Neural progenitor cell (in vitro differentiated cells): Measurements from ENCODE around the gene ETV7. TPM values are rescaled to one million over a fixed set of nuclear protein-coding genes. Genes with fewer than 3 reads are reported as not detected.

Experiments
- DNase-seq: peaks from one replicate; pipeline ENCODE4 v3.0.0-alpha.2; 2016; ENCODE audit warnings: low spot score
- H2AFZ ChIP-seq: fragments of 200-600 bp; sonication (generic); replicated peaks from 2 replicates; pipeline ENCODE4 v1.6.1; 2016; ENCODE audit warnings: antibody characterized with exemption
- H3F3A ChIP-seq: fragments of 200-600 bp; sonication (generic); 2 replicates; pipeline ENCODE4 v1.6.1; 2016; ENCODE audit warnings: antibody characterized with exemption, low read depth
- H3K27ac ChIP-seq: fragments of 200-600 bp; sonication (generic); 2 replicates; pipeline ENCODE4 v1.5.1; 2016; ENCODE audit warnings: mild to moderate bottlenecking
- H3K27me3 ChIP-seq: fragments of 200-600 bp; sonication (generic); 2 replicates; pipeline ENCODE4 v1.6.1; 2016; ENCODE audit warnings: mild to moderate bottlenecking, moderate library complexity
- H3K36me3 ChIP-seq: fragments of 200-600 bp; sonication (generic); 2 replicates; pipeline ENCODE4 v1.5.1; 2016
- H3K4me1 ChIP-seq: fragments of 200-600 bp; sonication (generic); 2 replicates; pipeline ENCODE4 v1.6.1; 2016; ENCODE audit warnings: mixed run types
- H3K4me2 ChIP-seq: fragments of 200-600 bp; sonication (generic); 2 replicates; pipeline ENCODE4 v1.6.1; 2016
- H3K4me3 ChIP-seq: fragments of 200-600 bp; sonication (generic); 2 replicates; pipeline ENCODE4 v1.5.1; 2016
- H3K79me2 ChIP-seq: fragments of 200-600 bp; sonication (generic); 2 replicates; pipeline ENCODE4 v1.6.1; 2016; ENCODE audit warnings: low read depth
- H3K9ac ChIP-seq: fragments of 200-600 bp; sonication (generic); 2 replicates; pipeline ENCODE4 v1.6.1; 2016
- H3K9me3 ChIP-seq: fragments of 200-600 bp; sonication (generic); 2 replicates; pipeline ENCODE4 v1.5.1; 2016; ENCODE audit warnings: low read depth
- H4K20me1 ChIP-seq: fragments of 200-600 bp; sonication (generic); 2 replicates; pipeline ENCODE4 v1.6.1; 2016; ENCODE audit warnings: low read depth
- H3K27ac Mint-ChIP-seq: 3 replicates; pipeline ENCODE4 v1.8.0; 2021; ENCODE audit warnings: mixed read lengths
- H3K27me3 Mint-ChIP-seq: 2 replicates; pipeline ENCODE4 v1.8.0; 2022; ENCODE audit warnings: low read depth, mild to moderate bottlenecking, inconsistent platforms, moderate library complexity, mixed read lengths; ENCODE audit not compliant: insufficient read depth
- H3K36me3 Mint-ChIP-seq: 3 replicates; pipeline ENCODE4 v1.8.0; 2021; ENCODE audit warnings: mixed read lengths
- H3K4me1 Mint-ChIP-seq: 3 replicates; pipeline ENCODE4 v1.8.0; 2021; ENCODE audit warnings: mixed read lengths
- H3K4me3 Mint-ChIP-seq: 3 replicates; pipeline ENCODE4 v1.8.0; 2021; ENCODE audit warnings: mild to moderate bottlenecking, moderate library complexity, mixed read lengths
- H3K9me3 Mint-ChIP-seq: 3 replicates; pipeline ENCODE4 v1.8.0; 2020; ENCODE audit warnings: mixed read lengths
- CTCF ChIP-seq: fragments of 200-600 bp; sonication (generic); IDR thresholded peaks from 2 replicates; pipeline ENCODE4 v1.5.1; 2017; ENCODE audit warnings: antibody characterized with exemption, mild to moderate bottlenecking
- EZH2 ChIP-seq: fragments of 200-600 bp; sonication (generic); IDR thresholded peaks from 2 replicates; pipeline ENCODE4 v1.6.1; 2017; ENCODE audit warnings: antibody characterized with exemption, mild to moderate bottlenecking, moderate library complexity
- EZH2phosphoT487 ChIP-seq: fragments of 200-600 bp; sonication (generic); IDR thresholded peaks from 2 replicates; pipeline ENCODE4 v1.6.1; 2017; ENCODE audit warnings: antibody characterized with exemption
- total RNA-seq: library from RNA; depleted of rRNA; stranded (reverse); fragments of >200 nt; gene quantifications from 2 replicates; pipeline ENCODE4 v1.2.3, GENCODE V29; 2015; ENCODE audit warnings: low replicate concordance

The ETV7 gene
- total RNA-seq, 1 donor from 2014 or later: 0.11 TPM

- no peaks in the 10 kb centered on the region for H3K9me3 ChIP-seq
- no peak overlapping the region for H3K9ac ChIP-seq
- TF ChIP-seq EZH2 (no peak), EZH2phosphoT487 (no peak), CTCF (no peak)
- H3K4me3 Mint-ChIP-seq: no peak overlapping the region
- no peaks in the 10 kb centered on the region for H3F3A ChIP-seq
- H3K36me3 Mint-ChIP-seq: peaks cover 2% of the 10 kb centered on the region
- no peak overlapping the region for H2AFZ ChIP-seq
- H3K36me3 ChIP-seq: no peaks in the 10 kb centered on the region
- no peak overlapping the region for H3K4me3 ChIP-seq
- peaks cover 6% of the 10 kb centered on the region for H3K9me3 Mint-ChIP-seq
- no peak overlapping the region for H3K27ac ChIP-seq
- no peak overlapping the region for H3K4me2 ChIP-seq
- no peaks in the 10 kb centered on the region for H3K4me1 ChIP-seq
- no peak overlapping the region for H3K27ac Mint-ChIP-seq
- no peaks in the 10 kb centered on the region for H3K27me3 ChIP-seq
- peaks cover 6% of the 10 kb centered on the region for H3K27me3 Mint-ChIP-seq
- H4K20me1 ChIP-seq: no peaks in the 10 kb centered on the region
- DNase-seq: no peak
- no peaks in the 10 kb centered on the region for H3K79me2 ChIP-seq
- H3K4me1 Mint-ChIP-seq: peaks cover 16% of the 10 kb centered on the region
Observed at GRCh38 chr6:36352477-36353157, 34.9 kb downstream of the ETV7 start.

- TF ChIP-seq EZH2phosphoT487: no peak
- no peak for TF ChIP-seq CTCF
- no peak for TF ChIP-seq EZH2
- no peak overlapping the region for H3K27ac ChIP-seq
- Mint-ChIP-seq H3K4me1 (peaks cover 31% of the 10 kb centered on the region), H3K36me3 (peaks cover 2% of the 10 kb centered on the region), H3K9me3 (peaks cover 6% of the 10 kb centered on the region), H3K27ac (peak overlapping the region; percentile 27), H3K27me3 (peaks cover 6% of the 10 kb centered on the region), H3K4me3 (no peak overlapping the region)
- H3K4me2 ChIP-seq: no peak overlapping the region
- H4K20me1 ChIP-seq: no peaks in the 10 kb centered on the region
- H3K9ac ChIP-seq: no peak overlapping the region
- no peaks in the 10 kb centered on the region for H3K36me3 ChIP-seq
- no peak overlapping the region for H2AFZ ChIP-seq
- H3F3A ChIP-seq: no peaks in the 10 kb centered on the region
- H3K4me3 ChIP-seq: no peak overlapping the region
- H3K4me1 ChIP-seq: peaks cover 2% of the 10 kb centered on the region
- H3K27me3 ChIP-seq: no peaks in the 10 kb centered on the region
- no peaks in the 10 kb centered on the region for H3K79me2 ChIP-seq
- DNase-seq: no peak
- H3K9me3 ChIP-seq: no peaks in the 10 kb centered on the region
Observed at GRCh38 chr6:36350681-36351571, 36.5 kb downstream of the ETV7 start.

- no peaks in the 10 kb centered on the region for H4K20me1 ChIP-seq
- no peak overlapping the region for H3K27ac ChIP-seq
- Mint-ChIP-seq H3K4me1 (peaks cover 32% of the 10 kb centered on the region), H3K36me3 (peaks cover 2% of the 10 kb centered on the region), H3K4me3 (no peak overlapping the region), H3K27ac (no peak overlapping the region), H3K27me3 (peaks cover 6% of the 10 kb centered on the region), H3K9me3 (peaks cover 6% of the 10 kb centered on the region)
- H3F3A ChIP-seq: no peaks in the 10 kb centered on the region
- no peaks in the 10 kb centered on the region for H3K27me3 ChIP-seq
- no peak for DNase-seq
- no peaks in the 10 kb centered on the region for H3K79me2 ChIP-seq
- no peaks in the 10 kb centered on the region for H3K36me3 ChIP-seq
- no peaks in the 10 kb centered on the region for H3K9me3 ChIP-seq
- no peak for TF ChIP-seq EZH2phosphoT487
- no peak overlapping the region for H3K9ac ChIP-seq
- peaks cover 4% of the 10 kb centered on the region for H3K4me1 ChIP-seq
- H3K4me3 ChIP-seq: no peak overlapping the region
- H3K4me2 ChIP-seq: no peak overlapping the region
- no peak overlapping the region for H2AFZ ChIP-seq
Observed at GRCh38 chr6:36350082-36350481, 37.4 kb downstream of the ETV7 start.

- Histone ChIP-seq H3K4me2 (no peak overlapping the region), H4K20me1 (no peaks in the 10 kb centered on the region), H3K27ac (no peak overlapping the region), H3K4me1 (peaks cover 4% of the 10 kb centered on the region), H3F3A (no peaks in the 10 kb centered on the region), H3K36me3 (no peaks in the 10 kb centered on the region), H2AFZ (no peak overlapping the region), H3K9ac (no peak overlapping the region), H3K9me3 (no peaks in the 10 kb centered on the region), H3K27me3 (no peaks in the 10 kb centered on the region), H3K4me3 (no peak overlapping the region), H3K79me2 (no peaks in the 10 kb centered on the region)
- peaks cover 6% of the 10 kb centered on the region for H3K27me3 Mint-ChIP-seq
- no peak overlapping the region for H3K27ac Mint-ChIP-seq
- H3K36me3 Mint-ChIP-seq: peaks cover 2% of the 10 kb centered on the region
- H3K4me1 Mint-ChIP-seq: peaks cover 32% of the 10 kb centered on the region
- no peak overlapping the region for H3K4me3 Mint-ChIP-seq
- H3K9me3 Mint-ChIP-seq: peaks cover 6% of the 10 kb centered on the region
- DNase-seq: no peak
- TF ChIP-seq CTCF (no peak), EZH2 (no peak), EZH2phosphoT487 (no peak)
Observed at GRCh38 chr6:36349240-36349639, 38.2 kb downstream of the ETV7 start.
